ENCODE results near the gene ITGA1. TPM values are rescaled to one million over a fixed set of nuclear protein-coding genes. Genes with fewer than 3 reads are reported as not detected.

The ITGA1 gene
- total RNA-seq, 1 experiment from 2014 or later: 26.4 TPM

GRCh38 chr5:52893863-52894262 lies 106.1 kb downstream of the ITGA1 start:
- TF ChIP-seq CTCF (IDR thresholded peaks at IDR 0.05; ENCODE audit: insufficient read depth in 1 of 2, low read depth in 1 of 2, low read length in 1 of 2, severe bottlenecking in 1 of 2, unreplicated experiment in 1 of 2): no peak
- Mint-ChIP-seq H3K36me3 (ENCODE audit: insufficient read depth, unreplicated experiment) (no peaks in the 10 kb centered on the region), H3K9me3 (ENCODE audit: unreplicated experiment) (no peaks in the 10 kb centered on the region), H3K27ac (ENCODE audit: unreplicated experiment) (no peak overlapping the region), H3K4me3 (ENCODE audit: unreplicated experiment) (no peak overlapping the region), H3K4me1 (ENCODE audit: low read depth, unreplicated experiment) (no peaks in the 10 kb centered on the region), H3K27me3 (ENCODE audit: insufficient read depth, unreplicated experiment) (no peaks in the 10 kb centered on the region)
- no peaks in the 10 kb centered on the region for H3K27me3 ChIP-seq (replicated peaks; ENCODE audit: control insufficient read depth, insufficient read depth, low read length)
- peaks cover 6% of the 10 kb centered on the region; the same call in 1 of the 2 replicates for H3K4me1 ChIP-seq
- BruUV-seq (replicated peaks): no TSS peak
- ChIA-PET POLR2A (no interaction called here), CTCF (no interaction called here)
- no peaks in the 10 kb centered on the region for H3K36me3 ChIP-seq (ENCODE audit: control insufficient read depth, insufficient read depth, low read length)
- intact Hi-C loops (cut with micrococcal nuclease; ENCODE audit: unreplicated experiment): no loop called here
- DNase-seq: no peak
- H3K4me3 ChIP-seq (ENCODE audit: low read depth, low read length): no peak overlapping the region
- H3K9me3 ChIP-seq: no peaks in the 10 kb centered on the region

GRCh38 chr5:52894451-52894850 lies 106.7 kb downstream of the ITGA1 start:
- Histone ChIP-seq H3K9me3 (no peaks in the 10 kb centered on the region), H3K36me3 (ENCODE audit: control insufficient read depth, insufficient read depth, low read length) (no peaks in the 10 kb centered on the region), H3K4me3 (ENCODE audit: low read depth, low read length) (no peak overlapping the region), H3K27me3 (replicated peaks; ENCODE audit: control insufficient read depth, insufficient read depth, low read length) (no peaks in the 10 kb centered on the region), H3K4me1 (peaks cover 6% of the 10 kb centered on the region; the same call in 1 of the 2 replicates)
- CTCF ChIA-PET: interaction anchor here (0.7 kb wide), 1 partner anchor 59 kb away, joined by 3 read pairs; no protein-coding TSS in a partner anchor
- Mint-ChIP-seq H3K27ac (ENCODE audit: unreplicated experiment) (no peak overlapping the region), H3K4me1 (ENCODE audit: low read depth, unreplicated experiment) (no peaks in the 10 kb centered on the region), H3K27me3 (ENCODE audit: insufficient read depth, unreplicated experiment) (no peaks in the 10 kb centered on the region), H3K36me3 (ENCODE audit: insufficient read depth, unreplicated experiment) (no peaks in the 10 kb centered on the region), H3K4me3 (ENCODE audit: unreplicated experiment) (no peak overlapping the region), H3K9me3 (ENCODE audit: unreplicated experiment) (no peaks in the 10 kb centered on the region)
- BruUV-seq (replicated peaks): no TSS peak
- intact Hi-C loops (cut with micrococcal nuclease; ENCODE audit: unreplicated experiment): no loop called here
- TF ChIP-seq CTCF (IDR thresholded peaks at IDR 0.05; ENCODE audit: insufficient read depth in 1 of 2, low read depth in 1 of 2, low read length in 1 of 2, severe bottlenecking in 1 of 2, unreplicated experiment in 1 of 2): no peak
- no peak for DNase-seq
- POLR2A ChIA-PET: no interaction called here

GRCh38 chr5:52895075-52895474 lies 107.4 kb downstream of the ITGA1 start:
- ChIA-PET CTCF (interaction anchor here (0.7 kb wide), 1 partner anchor 58 kb away, joined by 3 read pairs; no protein-coding TSS in a partner anchor), POLR2A (no interaction called here)
- Mint-ChIP-seq H3K4me1 (ENCODE audit: low read depth, unreplicated experiment) (no peaks in the 10 kb centered on the region), H3K4me3 (ENCODE audit: unreplicated experiment) (no peak overlapping the region), H3K27ac (ENCODE audit: unreplicated experiment) (no peak overlapping the region), H3K9me3 (ENCODE audit: unreplicated experiment) (no peaks in the 10 kb centered on the region), H3K27me3 (ENCODE audit: insufficient read depth, unreplicated experiment) (no peaks in the 10 kb centered on the region), H3K36me3 (ENCODE audit: insufficient read depth, unreplicated experiment) (no peaks in the 10 kb centered on the region)
- Histone ChIP-seq H3K4me3 (ENCODE audit: low read depth, low read length) (no peak overlapping the region), H3K4me1 (peaks cover 6% of the 10 kb centered on the region; the same call in 1 of the 2 replicates), H3K9me3 (no peaks in the 10 kb centered on the region), H3K27me3 (replicated peaks; ENCODE audit: control insufficient read depth, insufficient read depth, low read length) (no peaks in the 10 kb centered on the region), H3K36me3 (ENCODE audit: control insufficient read depth, insufficient read depth, low read length) (no peaks in the 10 kb centered on the region)
- intact Hi-C loops (cut with micrococcal nuclease; ENCODE audit: unreplicated experiment): no loop called here
- BruUV-seq (replicated peaks): no TSS peak
- no peak for DNase-seq
- no peak for TF ChIP-seq CTCF (IDR thresholded peaks at IDR 0.05; ENCODE audit: insufficient read depth in 1 of 2, low read depth in 1 of 2, low read length in 1 of 2, severe bottlenecking in 1 of 2, unreplicated experiment in 1 of 2)

Measured in Caco-2 (cell line).